Endothelial cell of hepatic sinusoid (primary cell): Measurements from ENCODE around the gene NBPF12.
"Not testable (repeated sequence)": the region's sequence is repeated elsewhere in the genome, so short reads cannot be mapped to it uniquely, and the experiment has no call there.

Source experiments
- in situ Hi-C: cut with HindIII; loops from 2 replicates; pipeline ENCODE4 v1.10.0; 2017; ENCODE audit warnings: low sequenced_read_pairs

Gene NBPF12

DNA sequence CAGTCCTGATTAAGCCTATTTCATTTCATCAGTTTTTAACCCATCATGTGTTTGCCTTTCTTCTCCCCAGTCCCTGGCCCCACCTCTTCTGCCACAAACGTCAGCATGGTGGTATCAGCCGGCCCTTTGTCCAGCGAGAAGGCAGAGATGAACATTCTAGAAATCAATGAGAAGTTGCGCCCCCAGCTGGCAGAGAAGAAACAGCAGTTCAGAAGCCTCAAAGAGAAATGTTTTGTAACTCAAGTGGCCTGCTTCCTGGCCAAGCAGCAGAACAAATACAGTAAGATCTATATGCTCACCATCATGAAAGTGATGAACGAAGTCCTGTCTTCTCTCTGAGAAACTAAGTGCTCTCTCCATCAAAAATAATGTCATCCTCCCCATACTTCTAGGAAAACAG lies 34.6 kb downstream of the NBPF12 start:
- in situ Hi-C loops: not testable (repeated sequence)

DNA sequence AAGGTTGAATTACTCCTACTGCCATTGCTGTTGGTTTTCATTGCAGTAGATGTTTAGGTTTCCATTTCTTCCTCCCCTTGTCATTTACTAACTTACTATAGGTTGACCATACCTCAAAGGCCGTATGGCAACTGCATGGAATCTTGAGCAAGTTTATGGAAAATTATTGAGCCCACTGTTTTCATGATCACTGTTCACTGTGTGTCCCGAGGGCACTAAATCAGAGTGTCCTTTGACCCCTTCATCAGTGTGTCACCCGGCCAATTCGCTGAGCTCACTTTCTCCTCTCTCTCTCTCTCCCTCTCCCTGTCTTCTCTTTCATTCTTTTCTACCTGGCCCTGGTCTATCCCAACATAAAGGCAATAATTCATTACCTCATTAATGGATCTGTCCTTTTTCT lies 47.7 kb downstream of the NBPF12 start:
- in situ Hi-C loops: not testable (repeated sequence)

GRCh38 chr1:146986450-146986849 lies 48.3 kb downstream of the NBPF12 start:
- in situ Hi-C loops: not testable (repeated sequence)

GRCh38 chr1:146987502-146987901 lies 49.4 kb downstream of the NBPF12 start:
- in situ Hi-C loops: not testable (repeated sequence)

GRCh38 chr1:146989455-146989854 lies 51.3 kb downstream of the NBPF12 start:
- in situ Hi-C loops: not testable (repeated sequence)

GRCh38 chr1:147008495-147008894 lies 70.4 kb downstream of the NBPF12 start:
- in situ Hi-C loops: not testable (repeated sequence)

GRCh38 chr1:147026975-147027374 lies 88.9 kb downstream of the NBPF12 start:
- in situ Hi-C loops: not testable (repeated sequence)

- in situ Hi-C loops: not testable (repeated sequence)
These were observed 92.0 kb downstream of the NBPF12 start for GRCh38 chr1:147030066-147030653.

- in situ Hi-C loops: no loop called here
These were observed 101.8 kb downstream of the NBPF12 start for GRCh38 chr1:147039916-147040315.

- in situ Hi-C loops: not testable (repeated sequence)
These were observed 104.8 kb downstream of the NBPF12 start for GRCh38 chr1:147042891-147043290.

DNA sequence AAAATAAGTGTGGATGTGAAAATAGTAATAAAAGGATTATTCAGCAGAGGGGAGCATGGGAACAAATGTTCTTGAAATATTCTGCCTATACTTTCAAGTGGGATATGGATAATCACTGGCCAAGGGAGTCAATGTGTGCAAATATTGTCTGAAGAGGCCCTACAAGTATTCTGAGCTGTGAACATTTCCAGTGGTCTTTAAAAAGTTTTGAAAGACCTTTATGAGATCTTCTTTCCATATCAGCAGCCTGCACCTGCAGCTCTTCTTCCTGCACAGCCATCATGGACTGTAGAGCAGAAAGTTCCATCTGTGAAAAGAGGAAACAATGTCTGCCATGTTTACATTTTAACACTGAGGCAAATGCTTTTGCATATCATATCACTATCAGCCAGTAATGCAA lies 106.4 kb downstream of the NBPF12 start:
- in situ Hi-C loops: not testable (repeated sequence)
